Ovary (tissue), 9 donors: ENCODE results near the gene ERI3. TPM values are rescaled to one million over a fixed set of nuclear protein-coding genes. Genes with fewer than 3 reads are reported as not detected.

ENCODE experiments used
- DNase-seq, 5 donors: peaks; one replicate each; pipeline ENCODE4 v3.0.0-alpha.2; 2019 to 2020
- H3K27ac ChIP-seq, 2 donors: fragments of 200-600 bp; one replicate each; pipeline versions ENCODE4 v1.5.1 to v1.8.0; 2019 to 2022
- H3K27me3 ChIP-seq: fragments of 200-600 bp; one replicate; pipeline ENCODE4 v1.8.0; 2022
- H3K36me3 ChIP-seq: fragments of 200-600 bp; sonication (generic); one replicate; pipeline ENCODE4 v1.5.1; 2019
- H3K4me1 ChIP-seq: one replicate; pipeline ENCODE4 v1.8.1; 2013; ENCODE audit warnings: mild to moderate bottlenecking, moderate library complexity; ENCODE audit not compliant: insufficient read depth
- H3K4me3 ChIP-seq: fragments of 200-600 bp; sonication (generic); one replicate; pipeline ENCODE4 v1.5.1; 2017
- H3K9me3 ChIP-seq, 2 donors: fragments of 200-600 bp in 1 of 2; sonication (generic) in 1 of 2; one replicate each; pipeline versions ENCODE4 v1.5.1 to v1.8.1; 2013 to 2019; ENCODE audit warnings: mild to moderate bottlenecking in 1 of 2, moderate library complexity in 1 of 2
- CTCF ChIP-seq, 3 donors: fragments of 450-650 bp in 2 of 3; fragments of 200-600 bp in 1 of 3; IDR thresholded peaks; one replicate each; pipeline versions ENCODE4 v1.5.1 to v1.8.0; 2016 to 2022; ENCODE audit warnings: antibody characterized with exemption in 3 of 3, mild to moderate bottlenecking in 1 of 3
- EP300 ChIP-seq: sonication (generic); formaldehyde crosslinking; IDR thresholded peaks from one replicate; pipeline ENCODE4 v1.6.1; 2017; ENCODE audit warnings: antibody characterized with exemption
- POLR2A ChIP-seq: fragments of 450-650 bp; IDR thresholded peaks from one replicate; pipeline ENCODE4 v1.6.1; 2017; ENCODE audit warnings: antibody characterized with exemption, mild to moderate bottlenecking, moderate library complexity
- WGBS, 3 donors: extraction: QIAGEN DNeasy Blood & Tissue Kit in 1 of 3; methylation state at CpG; one replicate each; pipeline versions ENCODE4 v1.1.5 to v1.1.7; 2013 to 2017; 5-methylcytosine and 5-hydroxymethylcytosine counted together
- intact Hi-C, 4 donors: fragments of 100-400 bp; cut with DNase I; formaldehyde crosslinking; loops; one replicate each; pipeline versions ENCODE4 v1.11.0 to v1.15.1; 2022 to 2023
- polyA plus RNA-seq, 2 donors: library from polyadenylated mRNA; stranded (reverse); fragments of 200-250 nt in 1 of 2; fragments of 350-450 nt in 1 of 2; fragmentation: Illumina TruSeq in 1 of 2; extraction: RNeasy Lipid Tissue Mini Kit (QIAGEN cat#74804) in 1 of 2; gene quantifications; one replicate each; pipeline ENCODE4 v1.2.3, GENCODE V29; 2013 to 2014
- total RNA-seq, 7 donors: library from RNA; depleted of rRNA in 2 of 7; stranded (reverse); fragments of >200 nt in 2 of 7; fragmentation: NEBNext Ultra II Directional in 3 of 7; extraction: Animal tissue kit (Norgen Biotek cat#: 25700) in 3 of 7; gene quantifications; one replicate each; pipeline versions ENCODE4 v1.1.0 to v1.2.4, GENCODE V29; 2016 to 2023
- donor health status: DM: no; HTN: no; CAD: no; lungs with moderate emphysema.
- donor health status: DM: no; HTN: no; CAD: no.
- donor health status: Bipolar disorder and iron deficiency.
- donor health status: DM: yes; HTN: yes; CAD: no.
- donor health status: DM: no; HTN: no; CAD: no.
- donor health status: DM: yes; HTN: yes; CAD: no.

The ERI3 gene
- total and polyA plus RNA-seq, 9 donors, result 35.4 to 67.0 (median 48.9) TPM

- Histone ChIP-seq H3K4me1 (peaks cover 9% of the 10 kb centered on the region), H3K9me3 (no peaks in the 10 kb centered on the region), H3K36me3 (no peaks in the 10 kb centered on the region), H3K4me3 (no peak overlapping the region), H3K27ac (no peak overlapping the region), H3K27me3 (no peaks in the 10 kb centered on the region)
- TF ChIP-seq CTCF (IDR thresholded peaks at IDR 0.05), result no peak
- no peak for TF ChIP-seq EP300
- no peak for TF ChIP-seq POLR2A
- WGBS, 3 donors, result 62 to 78% (median 69%) methylated on average over 2 of the region's 2 CpGs
- no peak for DNase-seq
- intact Hi-C loops, result no loop called here
Observed at GRCh38 chr1:44346184-44346583, 8.9 kb downstream of the ERI3 start.

- H3K27me3 ChIP-seq, result no peaks in the 10 kb centered on the region
- no peak overlapping the region for H3K4me3 ChIP-seq
- no peak for DNase-seq
- TF ChIP-seq CTCF (IDR thresholded peaks at IDR 0.05) (no peak), EP300 (no peak), POLR2A (no peak)
- no peaks in the 10 kb centered on the region for H3K36me3 ChIP-seq
- H3K27ac ChIP-seq, result no peak overlapping the region
- no peaks in the 10 kb centered on the region for H3K9me3 ChIP-seq
- intact Hi-C loops, result no loop called here
- H3K4me1 ChIP-seq, result peaks cover 9% of the 10 kb centered on the region
Observed at GRCh38 chr1:44345187-44345775, 9.8 kb downstream of the ERI3 start.

GRCh38 chr1:44339731-44340130 lies 15.3 kb downstream of the ERI3 start:
- no peak overlapping the region for H3K4me3 ChIP-seq
- no peak for TF ChIP-seq POLR2A
- no peak for TF ChIP-seq CTCF (IDR thresholded peaks at IDR 0.05)
- no peak for TF ChIP-seq EP300
- H3K27me3 ChIP-seq, result no peaks in the 10 kb centered on the region
- H3K27ac ChIP-seq, result no peak overlapping the region
- whole genome bisulfite sequencing, 3 donors, result 79 to 92% (median 87%) methylated on average over 4 of the region's 4 CpGs
- DNase-seq, result no peak
- no peaks in the 10 kb centered on the region for H3K36me3 ChIP-seq
- intact Hi-C loops, result no loop called here
- no peaks in the 10 kb centered on the region for H3K9me3 ChIP-seq
- peaks cover 2% of the 10 kb centered on the region for H3K4me1 ChIP-seq

- no peak for TF ChIP-seq CTCF (IDR thresholded peaks at IDR 0.05)
- no peak for TF ChIP-seq EP300
- no peak for TF ChIP-seq POLR2A
- intact Hi-C loops, result no loop called here
- Histone ChIP-seq H3K4me1 (no peaks in the 10 kb centered on the region), H3K36me3 (no peaks in the 10 kb centered on the region), H3K9me3 (no peaks in the 10 kb centered on the region), H3K27ac (no peak overlapping the region), H3K27me3 (no peaks in the 10 kb centered on the region), H3K4me3 (no peak overlapping the region)
- 95 to 100% (median 99%) methylated on average over 2 of the region's 2 CpGs for WGBS, 3 donors
- no peak for DNase-seq
Observed at GRCh38 chr1:44338136-44338535, 16.9 kb downstream of the ERI3 start.
